GM13976 (cell line): Measurements from ENCODE around the gene HPRT1.
A peak's percentile ranks its signal among the peaks of the same experiment; 100 is the strongest.

ENCODE experiments used
- DNase-seq: peaks from one replicate; pipeline ENCODE4 v3.0.0; 2012; ENCODE audit warnings: low spot score
- in situ Hi-C: fragments of 300-500 bp; cut with MboI; formaldehyde crosslinking; loops from one replicate; pipeline ENCODE4 v1.12.0; 2022; ENCODE audit warnings: low sequenced_read_pairs, mixed read lengths, inconsistent platforms; ENCODE audit not compliant: unreplicated experiment
- TF ChIP-seq, protein P1 (sequence below): IDR thresholded peaks from 2 replicates; pipeline ENCODE4 v1.5.1; 2012; ENCODE audit warnings: borderline replicate concordance, mild to moderate bottlenecking; ENCODE audit not compliant: insufficient read depth; ENCODE audit errors: extremely low read depth, missing control alignments, control extremely low read depth

The HPRT1 gene

DNA sequence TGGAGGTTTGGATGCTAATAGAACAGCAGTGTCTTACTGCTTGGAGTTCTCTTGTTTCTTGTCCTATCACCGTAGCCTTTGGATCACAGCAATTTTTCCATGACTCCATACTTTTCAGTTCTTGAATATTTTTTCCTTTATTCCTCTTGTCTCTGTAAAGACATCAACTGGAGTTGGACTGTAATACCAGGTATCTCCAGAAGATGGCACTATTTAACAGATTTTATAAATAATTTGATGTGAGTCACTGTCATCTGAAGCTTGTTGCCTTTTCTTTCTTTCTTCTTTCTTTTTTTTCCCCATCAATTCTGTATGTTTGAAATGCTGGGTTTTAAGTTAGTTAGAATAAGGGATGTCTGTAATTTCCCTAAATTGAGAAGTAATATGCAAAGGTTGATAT is 24.1 kb downstream of the HPRT1 start:
- no peak for DNase-seq
- TF ChIP-seq, protein P1, sequence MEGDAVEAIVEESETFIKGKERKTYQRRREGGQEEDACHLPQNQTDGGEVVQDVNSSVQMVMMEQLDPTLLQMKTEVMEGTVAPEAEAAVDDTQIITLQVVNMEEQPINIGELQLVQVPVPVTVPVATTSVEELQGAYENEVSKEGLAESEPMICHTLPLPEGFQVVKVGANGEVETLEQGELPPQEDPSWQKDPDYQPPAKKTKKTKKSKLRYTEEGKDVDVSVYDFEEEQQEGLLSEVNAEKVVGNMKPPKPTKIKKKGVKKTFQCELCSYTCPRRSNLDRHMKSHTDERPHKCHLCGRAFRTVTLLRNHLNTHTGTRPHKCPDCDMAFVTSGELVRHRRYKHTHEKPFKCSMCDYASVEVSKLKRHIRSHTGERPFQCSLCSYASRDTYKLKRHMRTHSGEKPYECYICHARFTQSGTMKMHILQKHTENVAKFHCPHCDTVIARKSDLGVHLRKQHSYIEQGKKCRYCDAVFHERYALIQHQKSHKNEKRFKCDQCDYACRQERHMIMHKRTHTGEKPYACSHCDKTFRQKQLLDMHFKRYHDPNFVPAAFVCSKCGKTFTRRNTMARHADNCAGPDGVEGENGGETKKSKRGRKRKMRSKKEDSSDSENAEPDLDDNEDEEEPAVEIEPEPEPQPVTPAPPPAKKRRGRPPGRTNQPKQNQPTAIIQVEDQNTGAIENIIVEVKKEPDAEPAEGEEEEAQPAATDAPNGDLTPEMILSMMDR, result peak; percentile 29
- in situ Hi-C loops, result no loop called here

DNA sequence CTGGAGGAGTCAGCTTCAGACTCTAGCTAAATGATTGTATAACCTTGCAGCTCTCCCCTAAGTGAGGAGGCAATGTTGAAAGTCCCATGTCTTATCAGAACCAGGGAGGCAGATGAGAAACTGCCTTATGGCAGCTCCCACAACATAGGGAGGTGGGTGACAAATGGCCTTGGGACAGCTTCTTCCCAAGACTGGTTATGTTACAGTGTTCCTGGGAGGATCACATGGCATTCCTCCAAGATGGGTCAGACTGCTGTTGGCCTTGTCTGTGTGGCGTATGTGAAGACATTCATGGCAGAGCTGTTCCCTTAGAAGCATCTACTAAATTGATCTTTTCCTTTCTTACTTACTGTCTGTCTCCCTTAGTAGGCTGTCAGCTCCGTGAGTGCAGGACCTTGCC is 42.0 kb downstream of the HPRT1 start:
- in situ Hi-C loops, result loop anchor here (25.0 kb wide), 1 partner anchor 260 kb away; no protein-coding TSS in a partner anchor
- no peak for DNase-seq
- TF ChIP-seq, protein P1, result no peak

DNA sequence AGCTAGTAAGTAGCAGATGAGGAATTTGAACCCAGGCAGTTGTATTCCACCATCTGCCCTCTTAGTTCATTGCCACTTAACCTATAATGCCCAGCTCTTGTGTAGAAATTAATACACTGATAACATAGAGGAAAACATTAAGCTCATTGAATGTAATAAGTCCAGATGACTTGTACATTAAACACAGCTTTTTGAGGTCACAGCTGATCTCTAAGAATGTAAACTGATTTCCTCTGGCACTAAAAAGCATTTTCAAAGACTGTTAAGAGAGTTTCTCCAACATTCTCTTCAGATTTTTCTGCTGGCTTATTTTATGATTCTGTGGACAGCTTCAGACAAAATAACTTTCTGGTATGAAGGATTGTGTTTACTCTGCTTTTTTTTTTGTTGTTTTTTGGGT is 42.7 kb downstream of the HPRT1 start:
- DNase-seq, result no peak
- TF ChIP-seq, protein P1, result no peak
- in situ Hi-C loops, result loop anchor here (25.0 kb wide), 1 partner anchor 260 kb away; no protein-coding TSS in a partner anchor

DNA sequence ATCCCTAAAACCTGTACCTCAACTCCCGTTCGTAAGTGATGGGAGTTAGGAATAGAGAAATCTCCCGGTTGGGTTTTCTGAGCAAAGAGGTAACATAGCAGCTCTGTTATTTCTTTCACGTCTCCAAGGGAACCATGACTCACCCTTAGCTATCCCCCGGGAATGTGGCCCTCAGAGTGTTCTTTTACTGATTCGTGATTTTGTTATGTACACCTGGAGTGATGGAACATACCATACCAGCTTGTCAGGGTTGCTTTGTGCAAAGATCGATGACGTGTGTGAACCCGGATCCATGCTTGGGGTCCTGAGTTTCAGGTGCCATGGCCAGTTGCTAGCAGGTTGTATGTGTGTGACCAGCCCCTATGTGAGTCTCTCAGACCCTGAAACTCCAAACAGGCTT is 52.6 kb downstream of the HPRT1 start:
- TF ChIP-seq, protein P1, result no peak
- DNase-seq, result no peak
- in situ Hi-C loops, result loop anchor here (25.0 kb wide), 1 partner anchor 250 kb away; no protein-coding TSS in a partner anchor

DNA sequence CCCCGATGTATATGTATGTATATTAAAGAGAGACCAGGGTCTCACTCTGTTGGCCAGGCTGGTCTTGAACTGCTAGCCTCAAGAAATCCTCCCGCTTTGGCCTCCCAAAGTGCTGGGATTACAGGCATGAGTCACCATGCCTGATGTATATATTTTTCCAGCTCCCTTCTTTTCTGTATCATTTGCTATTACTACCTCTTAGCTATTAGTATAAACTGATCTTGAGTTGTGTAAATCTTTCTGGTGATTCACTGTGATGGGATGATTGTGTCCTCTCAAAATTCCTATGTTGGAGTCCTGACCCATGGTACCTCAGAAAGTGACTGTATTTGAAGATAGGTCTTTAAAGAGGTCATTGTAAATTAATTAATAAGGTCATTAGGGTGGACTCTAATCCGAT is 53.1 kb downstream of the HPRT1 start:
- DNase-seq, result no peak
- in situ Hi-C loops, result loop anchor here (25.0 kb wide), 1 partner anchor 249 kb away; no protein-coding TSS in a partner anchor
- TF ChIP-seq, protein P1, result no peak

DNA sequence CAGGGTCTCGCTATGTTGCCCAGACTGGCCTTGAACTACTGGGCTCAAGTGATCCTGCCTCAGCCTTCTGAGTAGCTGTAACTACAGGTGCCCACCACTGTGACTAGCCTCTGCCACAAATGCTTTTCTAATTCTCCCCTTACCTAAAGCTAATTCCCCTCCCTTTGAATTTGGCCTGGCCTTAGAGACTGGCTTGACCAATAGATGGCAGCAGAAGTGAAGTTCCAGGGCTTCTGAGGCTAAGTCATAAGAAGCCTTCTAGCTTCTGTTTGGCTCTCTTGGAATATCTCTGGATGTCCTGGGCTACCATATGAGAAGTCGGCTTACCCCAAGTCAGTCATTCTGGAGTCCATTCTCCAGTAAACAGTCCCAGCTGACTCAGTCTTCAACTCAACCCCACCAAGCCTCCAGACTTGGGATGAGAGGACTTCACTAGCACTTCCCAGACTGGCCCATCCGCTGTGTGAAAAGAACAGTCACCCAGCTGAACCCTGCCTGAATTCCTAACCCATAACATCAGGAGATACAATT is 61.0 kb downstream of the HPRT1 start:
- TF ChIP-seq, protein P1, result peak; percentile 59
- in situ Hi-C loops, result loop anchor here (25.0 kb wide), 1 partner anchor 241 kb away; no protein-coding TSS in a partner anchor
- DNase-seq, result peak; percentile 45

DNA sequence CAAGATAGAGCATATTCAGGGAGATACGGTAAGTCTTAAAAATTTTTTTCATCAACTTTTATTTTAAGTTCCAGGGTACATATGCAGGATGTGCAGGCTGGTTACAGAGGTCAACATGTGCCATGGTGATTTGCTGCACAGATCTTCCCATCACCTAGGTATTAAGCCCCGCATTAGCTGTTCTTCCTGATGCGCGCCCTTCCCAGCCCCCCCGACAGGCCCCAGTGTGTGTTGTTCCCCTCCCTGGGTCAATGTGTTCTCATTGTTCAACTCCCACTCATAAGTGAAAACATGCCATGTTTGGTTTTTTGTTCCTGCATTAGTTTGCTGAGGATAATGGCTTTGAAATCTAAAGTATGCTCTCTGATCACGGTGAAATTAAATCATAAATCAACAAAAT is 64.2 kb downstream of the HPRT1 start:
- in situ Hi-C loops, result loop anchor here (25.0 kb wide), 1 partner anchor 238 kb away; no protein-coding TSS in a partner anchor
- TF ChIP-seq, protein P1, result no peak
- DNase-seq, result no peak
